Endodermal cell (in vitro differentiated cells): ENCODE results near the gene ABHD17B. TPM values are rescaled to one million over a fixed set of nuclear protein-coding genes. Genes with fewer than 3 reads are reported as not detected.

Experiments used
- DNase-seq: peaks from one replicate; pipeline ENCODE4 v3.0.0-alpha.2; 2017
- H3K27ac ChIP-seq: 2 replicates; pipeline ENCODE4 v1.5.1; 2013; ENCODE audit warnings: mild to moderate bottlenecking, low read depth, low read length, moderate library complexity
- H3K27me3 ChIP-seq: 2 replicates; pipeline ENCODE4 v1.6.1; 2013; ENCODE audit warnings: mild to moderate bottlenecking, low read length, moderate library complexity; ENCODE audit not compliant: insufficient read depth, control insufficient read depth, poor library complexity, severe bottlenecking
- H3K36me3 ChIP-seq: 2 replicates; pipeline ENCODE4 v1.7.0; 2013; ENCODE audit warnings: mild to moderate bottlenecking, low read length, moderate library complexity; ENCODE audit not compliant: control insufficient read depth, insufficient read depth
- H3K4me1 ChIP-seq: one replicate; pipeline ENCODE4 v1.7.0; 2013; ENCODE audit warnings: low read length; ENCODE audit not compliant: control insufficient read depth, insufficient read depth
- H3K4me3 ChIP-seq: 2 replicates; pipeline ENCODE4 v1.5.1; 2013; ENCODE audit warnings: mild to moderate bottlenecking, low read length, moderate library complexity
- H3K9ac ChIP-seq: 2 replicates; pipeline ENCODE4 v1.6.1; 2013; ENCODE audit warnings: mild to moderate bottlenecking, low read length, moderate library complexity; ENCODE audit not compliant: poor library complexity, severe bottlenecking; ENCODE audit errors: extremely low read depth
- H3K9me3 ChIP-seq: 2 replicates; pipeline ENCODE4 v1.6.1; 2013; ENCODE audit warnings: mild to moderate bottlenecking, low read length, moderate library complexity; ENCODE audit not compliant: control insufficient read depth
- H3K27ac Mint-ChIP-seq: 2 replicates; pipeline ENCODE4 v1.8.0; 2020; ENCODE audit warnings: mixed read lengths
- H3K27me3 Mint-ChIP-seq: 2 replicates; pipeline ENCODE4 v1.8.0; 2021; ENCODE audit warnings: mild to moderate bottlenecking, mixed read lengths; ENCODE audit not compliant: insufficient read depth
- H3K36me3 Mint-ChIP-seq: 2 replicates; pipeline ENCODE4 v1.8.0; 2020; ENCODE audit warnings: low read depth, mixed read lengths
- H3K4me1 Mint-ChIP-seq: 2 replicates; pipeline ENCODE4 v1.8.0; 2020; ENCODE audit warnings: mixed read lengths
- H3K4me3 Mint-ChIP-seq: 2 replicates; pipeline ENCODE4 v1.8.0; 2020; ENCODE audit warnings: mild to moderate bottlenecking, moderate library complexity, mixed read lengths
- H3K9me3 Mint-ChIP-seq: 2 replicates; pipeline ENCODE4 v1.8.0; 2020; ENCODE audit warnings: mild to moderate bottlenecking, mixed read lengths
- CTCF ChIP-seq: fragments of 200-600 bp; sonication (generic); conservative IDR thresholded peaks from 2 replicates; pipeline ENCODE4 v1.5.0; 2021; ENCODE audit warnings: antibody characterized with exemption, mild to moderate bottlenecking
- WGBS, 2 experiments: methylation state at CpG; one replicate each; pipeline versions ENCODE4 v1.1.5 to v1.1.7; 2013; ENCODE audit warnings: missing lambda C conversion rate in 2 of 2, mixed read lengths in 1 of 2; ENCODE audit not compliant: insufficient coverage in 1 of 2, insufficient read length in 1 of 2; 5-methylcytosine and 5-hydroxymethylcytosine counted together
- total RNA-seq, 2 donors: library from RNA; stranded (reverse); fragmentation: NEBNext Ultra II Directional in 1 of 2; extraction: Animal tissue kit (Norgen Biotek cat#: 25700) in 1 of 2; gene quantifications; 2 replicates in 1 of 2; 3 replicates in 1 of 2; pipeline ENCODE4 v1.2.1, GENCODE V29; 2021

Gene ABHD17B
- total RNA-seq, 2 donors from 2014 or later = 32.3 to 44.9 TPM

- Histone ChIP-seq H3K27me3 (no peaks in the 10 kb centered on the region), H3K36me3 (no peaks in the 10 kb centered on the region), H3K4me1 (no peaks in the 10 kb centered on the region), H3K9me3 (peaks cover 5% of the 10 kb centered on the region), H3K27ac (no peak overlapping the region), H3K4me3 (no peak overlapping the region), H3K9ac (no peak overlapping the region)
- Mint-ChIP-seq H3K4me1 (peaks cover 8% of the 10 kb centered on the region), H3K9me3 (no peaks in the 10 kb centered on the region), H3K27ac (no peak overlapping the region), H3K27me3 (no peaks in the 10 kb centered on the region), H3K36me3 (peaks cover 8% of the 10 kb centered on the region), H3K4me3 (no peak overlapping the region)
- no peak for DNase-seq
- 91 to 96% methylated on average over 2 of the region's 2 CpGs for WGBS, 2 experiments
- no peak for TF ChIP-seq CTCF
Measured at GRCh38 chr9:71931166-71931565, 20.2 kb upstream of the ABHD17B start.

- H3K27ac ChIP-seq = no peak overlapping the region
- 99% methylated on average over 2 of the region's 2 CpGs; no CpG with 5 or more reads in 1 of the 2 experiments for WGBS, 2 experiments
- peaks cover 6% of the 10 kb centered on the region for H3K4me1 Mint-ChIP-seq
- peaks cover 8% of the 10 kb centered on the region for H3K36me3 Mint-ChIP-seq
- peaks cover 5% of the 10 kb centered on the region for H3K9me3 ChIP-seq
- no peaks in the 10 kb centered on the region for H3K27me3 Mint-ChIP-seq
- no peak for DNase-seq
- no peak overlapping the region for H3K27ac Mint-ChIP-seq
- H3K36me3 ChIP-seq = peaks cover 2% of the 10 kb centered on the region
- no peak overlapping the region for H3K4me3 ChIP-seq
- no peak overlapping the region for H3K9ac ChIP-seq
- H3K4me3 Mint-ChIP-seq = no peak overlapping the region
- no peaks in the 10 kb centered on the region for H3K4me1 ChIP-seq
- H3K27me3 ChIP-seq = no peaks in the 10 kb centered on the region
- no peaks in the 10 kb centered on the region for H3K9me3 Mint-ChIP-seq
- TF ChIP-seq CTCF = no peak
Measured at GRCh38 chr9:71929791-71930440, 18.9 kb upstream of the ABHD17B start.

- WGBS, 2 experiments = 98% methylated on average over 2 of the region's 2 CpGs; no CpG with 5 or more reads in 1 of the 2 experiments
- no peaks in the 10 kb centered on the region for H3K27me3 Mint-ChIP-seq
- peaks cover 7% of the 10 kb centered on the region for H3K4me1 Mint-ChIP-seq
- Histone ChIP-seq H3K27ac (no peak overlapping the region), H3K36me3 (peaks cover 8% of the 10 kb centered on the region), H3K9ac (no peak overlapping the region), H3K4me1 (no peaks in the 10 kb centered on the region), H3K9me3 (peaks cover 5% of the 10 kb centered on the region), H3K27me3 (no peaks in the 10 kb centered on the region), H3K4me3 (no peak overlapping the region)
- H3K4me3 Mint-ChIP-seq = no peak overlapping the region
- H3K27ac Mint-ChIP-seq = no peak overlapping the region
- DNase-seq = no peak
- peaks cover 8% of the 10 kb centered on the region for H3K36me3 Mint-ChIP-seq
- no peak for TF ChIP-seq CTCF
- H3K9me3 Mint-ChIP-seq = no peaks in the 10 kb centered on the region
Measured at GRCh38 chr9:71929223-71929622, 18.2 kb upstream of the ABHD17B start.
